Endothelial cell of umbilical vein (primary cell): Measurements from ENCODE around the gene CIAO1. TPM values are rescaled to one million over a fixed set of nuclear protein-coding genes. Genes with fewer than 3 reads are reported as not detected.

Source experiments
- BruUV-seq: library from RNA; stranded (reverse); fragments of 400-500 nt; replicated peaks from 2 replicates; lab custom pipeline; 2021; lab: Mats Ljungman, UMichigan
- CTCF ChIA-PET: fragments of 300-600, 350-600 bp; sonication (Branson Sonifier 250); formaldehyde crosslinking; loops from one replicate; lab custom pipeline; 2021; ENCODE audit warnings: antibody characterized with exemption, inconsistent platforms; lab: Charles Lee
- POLR2A ChIA-PET: fragments of 300-600, 350-600 bp; sonication (Branson Sonifier 250); formaldehyde crosslinking; loops from one replicate; lab custom pipeline; 2021; ENCODE audit warnings: antibody characterized with exemption, inconsistent platforms; lab: Charles Lee
- DNase-seq: peaks from one replicate; pipeline ENCODE4 v3.0.0-alpha.2; 2011; ENCODE audit warnings: low read depth, low spot score
- FAIRE-seq: peaks from 2 replicates; lab custom pipeline; 2011; peaks lifted over from hg19 to GRCh38; lab: Jason Lieb, UNC
- H2AFZ ChIP-seq: 2 replicates; pipeline ENCODE4 v1.6.0; 2012; ENCODE audit warnings: low read depth, low read length, control low read depth, inconsistent platforms
- H3K27ac ChIP-seq: 2 replicates; pipeline ENCODE4 v1.5.1; 2011; ENCODE audit warnings: low read depth, mild to moderate bottlenecking, control low read depth, low read length, moderate library complexity; ENCODE audit not compliant: insufficient read depth
- H3K27me3 ChIP-seq, 2 experiments: 2 replicates each; pipeline versions ENCODE4 v1.6.0 to v1.6.1; 2011; ENCODE audit warnings: low read length in 2 of 2, mixed read lengths in 1 of 2; ENCODE audit not compliant: control insufficient read depth in 2 of 2, insufficient read depth in 2 of 2
- H3K36me3 ChIP-seq, 2 experiments: 2 replicates in 1 of 2; 3 replicates in 1 of 2; pipeline ENCODE4 v1.5.1; 2011; ENCODE audit warnings: low read length in 2 of 2, mild to moderate bottlenecking in 1 of 2, moderate library complexity in 1 of 2; ENCODE audit not compliant: control insufficient read depth in 2 of 2, insufficient read depth in 2 of 2; ENCODE audit errors: extremely low read depth in 1 of 2
- H3K4me1 ChIP-seq: 3 replicates; pipeline ENCODE4 v1.5.1; 2011; ENCODE audit warnings: mild to moderate bottlenecking, low read length; ENCODE audit not compliant: control insufficient read depth, insufficient read depth; ENCODE audit errors: extremely low read depth
- H3K4me2 ChIP-seq: 2 replicates; pipeline ENCODE4 v1.6.1; 2011; ENCODE audit warnings: low read length, control low read depth, mixed read lengths; ENCODE audit not compliant: insufficient read depth
- H3K4me3 ChIP-seq, 3 experiments: fragments of 200-600 bp in 1 of 3; sonication (generic), shearing (Covaris generic) in 1 of 3; replicated peaks in 1 of 3; 2 replicates each; pipeline ENCODE4 v1.5.1; 2011 to 2016; ENCODE audit warnings: control low read depth in 3 of 3, low read length in 3 of 3, mild to moderate bottlenecking in 2 of 3, inconsistent platforms in 1 of 3, low read depth in 1 of 3, moderate library complexity in 1 of 3; ENCODE audit not compliant: insufficient read depth in 1 of 3
- H3K79me2 ChIP-seq: 2 replicates; pipeline ENCODE4 v1.6.0; 2012; ENCODE audit warnings: low read length, inconsistent platforms; ENCODE audit not compliant: control insufficient read depth, insufficient read depth
- H3K9ac ChIP-seq: replicated peaks from 2 replicates; pipeline ENCODE3; 2011; ENCODE audit warnings: low read length, control low read depth; ENCODE audit not compliant: insufficient read depth; ENCODE audit errors: extremely low read depth
- H3K9me1 ChIP-seq: replicated peaks from 3 replicates; pipeline ENCODE4 v1.6.0; 2011; ENCODE audit warnings: mild to moderate bottlenecking, low read length; ENCODE audit not compliant: control insufficient read depth, insufficient read depth; ENCODE audit errors: extremely low read depth
- H3K9me3 ChIP-seq: replicated peaks from 2 replicates; pipeline ENCODE4 v1.5.1; 2012; ENCODE audit warnings: low read length, inconsistent platforms; ENCODE audit not compliant: control insufficient read depth, insufficient read depth
- H4K20me1 ChIP-seq: replicated peaks from 2 replicates; pipeline ENCODE3; 2011; ENCODE audit warnings: mild to moderate bottlenecking, low read length; ENCODE audit not compliant: control insufficient read depth, insufficient read depth; ENCODE audit errors: extremely low read depth
- CTCF ChIP-seq, 2 donors: IDR thresholded peaks; 1 replicate in 1 of 2; 2 replicates in 1 of 2; pipeline ENCODE4 v1.5.1; 2011; ENCODE audit warnings: low read length in 2 of 2, mild to moderate bottlenecking in 2 of 2, moderate library complexity in 2 of 2, control low read depth in 1 of 2, inconsistent platforms in 1 of 2, low read depth in 1 of 2; ENCODE audit not compliant: insufficient read depth in 1 of 2; ENCODE audit errors: extremely low read depth in 1 of 2
- EZH2 ChIP-seq: IDR thresholded peaks from 2 replicates; pipeline ENCODE4 v1.6.1; 2012; ENCODE audit warnings: borderline replicate concordance, low read depth, mild to moderate bottlenecking, moderate library complexity, low read length, inconsistent platforms; ENCODE audit not compliant: severe bottlenecking
- FOS ChIP-seq: IDR thresholded peaks from 2 replicates; pipeline ENCODE4 v1.6.1; 2011; ENCODE audit warnings: mild to moderate bottlenecking, low read length, moderate library complexity, borderline replicate concordance; ENCODE audit not compliant: insufficient read depth
- GATA2 ChIP-seq: IDR thresholded peaks from 2 replicates; pipeline ENCODE4 v1.7.0; 2011; ENCODE audit warnings: low read depth, mild to moderate bottlenecking, moderate library complexity, mixed read lengths, low read length; ENCODE audit not compliant: insufficient read length, insufficient read depth
- JUN ChIP-seq: IDR thresholded peaks from 2 replicates; pipeline ENCODE4 v1.6.1; 2011; ENCODE audit warnings: borderline replicate concordance, low read depth; ENCODE audit not compliant: insufficient read length, insufficient read depth
- MAX ChIP-seq: IDR thresholded peaks from 2 replicates; pipeline ENCODE4 v1.6.1; 2011; ENCODE audit not compliant: insufficient read depth, insufficient read length
- MYC ChIP-seq: IDR thresholded peaks from one replicate; pipeline ENCODE4 v1.6.1; 2011; ENCODE audit warnings: mild to moderate bottlenecking, low read depth, low read length
- POLR2A ChIP-seq: IDR thresholded peaks from 2 replicates; pipeline ENCODE4 v1.6.1; 2012; ENCODE audit warnings: low read depth, mild to moderate bottlenecking, control low read depth, low read length
- POLR2AphosphoS5 ChIP-seq: IDR thresholded peaks from 2 replicates; pipeline ENCODE4 v1.6.1; 2012; ENCODE audit warnings: low read depth, mild to moderate bottlenecking, control low read depth, low read length, moderate library complexity; ENCODE audit not compliant: insufficient read depth
- dilution Hi-C: fragments of 300-500 bp; cut with MboI; formaldehyde crosslinking; loops from one replicate; pipeline ENCODE4 v1.15.0; 2019; ENCODE audit warnings: low sequenced_read_pairs; ENCODE audit not compliant: extremely low pct_ligation_motif_present
- intact Hi-C: fragments of 100-400 bp; cut with micrococcal nuclease; formaldehyde crosslinking; loops from one replicate; pipeline ENCODE4 v1.10.0; 2022
- polyA plus RNA-seq, 4 experiments: library from polyadenylated mRNA; depleted of rRNA in 3 of 4; stranded (reverse) in 3 of 4; unstranded in 1 of 4; fragments of >200 nt; gene quantifications; 2 replicates each; pipeline versions ENCODE4 v1.2.1 to v1.2.3, GENCODE V29; 2011 to 2012; ENCODE audit warnings: missing spikeins in 1 of 4
- total RNA-seq: library from RNA; stranded (reverse); gene quantifications from 2 replicates; pipeline ENCODE4 v1.2.3, GENCODE V29; 2021

Gene CIAO1
- total and polyA plus RNA-seq, 2 donors (not counting 3 experiments of a cell fraction or from before 2014, with no cell fraction given), result 70.7 to 119 TPM

GRCh38 chr2:96236882-96237281, 29.1 kb upstream of the CIAO1 start:
- ChIA-PET POLR2A (no interaction called here), CTCF (no interaction called here)
- no peak overlapping the region for H3K4me3 ChIP-seq
- H3K9me3 ChIP-seq, result no peaks in the 10 kb centered on the region
- H3K27ac ChIP-seq, result no peak overlapping the region
- no TSS peak for BruUV-seq
- no peaks in the 10 kb centered on the region for H3K79me2 ChIP-seq
- no peak overlapping the region for H2AFZ ChIP-seq
- dilution Hi-C loops (no loop called here), intact Hi-C loops (no loop called here)
- peaks cover 3% of the 10 kb centered on the region for H3K4me1 ChIP-seq
- no peaks in the 10 kb centered on the region for H3K9me1 ChIP-seq
- no peak for FAIRE-seq
- no peaks in the 10 kb centered on the region for H3K27me3 ChIP-seq
- DNase-seq, result no peak
- no peaks in the 10 kb centered on the region for H3K36me3 ChIP-seq
- no peaks in the 10 kb centered on the region for H4K20me1 ChIP-seq
- H3K9ac ChIP-seq, result no peak overlapping the region
- no peak overlapping the region for H3K4me2 ChIP-seq
- no peak for TF ChIP-seq EZH2
- TF ChIP-seq FOS, result no peak
- no peak for TF ChIP-seq POLR2AphosphoS5
- TF ChIP-seq GATA2, result no peak
- no peak for TF ChIP-seq MYC
- no peak for TF ChIP-seq MAX
- no peak for TF ChIP-seq JUN
- no peak for TF ChIP-seq POLR2A
- no peak for TF ChIP-seq CTCF (IDR thresholded peaks at IDR 0.05; ENCODE audit: extremely low read depth in 1 of 2, insufficient read depth in 1 of 2, low read depth in 1 of 2, low read length in 2 of 2)
